ENCODE data around the gene CARS2.
"Not testable (repeated sequence)": the region's sequence is repeated elsewhere in the genome, so short reads cannot be mapped to it uniquely, and the experiment has no call there.

CARS2 gene

DNA sequence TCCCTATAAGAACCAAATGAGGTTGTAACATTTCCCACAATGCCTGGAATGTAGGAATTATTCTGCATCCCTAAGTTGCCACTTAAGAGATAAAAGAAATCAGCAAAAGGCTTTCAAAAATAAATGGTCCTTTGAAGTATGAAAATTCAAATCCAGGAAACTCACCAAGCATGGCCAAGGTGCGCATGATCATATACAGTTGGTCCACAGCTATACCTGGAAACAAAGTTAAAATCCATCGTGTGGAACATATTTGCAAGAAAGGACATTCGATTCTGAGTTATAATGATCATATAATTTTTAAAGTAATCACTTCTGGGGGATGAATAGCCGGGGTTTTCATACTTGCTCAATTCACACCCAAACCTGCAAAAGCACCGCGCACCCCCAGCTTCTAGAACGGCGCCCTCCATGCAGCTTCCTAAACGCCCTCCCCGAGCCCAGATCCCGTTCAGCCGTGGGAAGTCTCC lies 525 bp downstream of the CARS2 start:
- no peak for DNase-seq

DNA sequence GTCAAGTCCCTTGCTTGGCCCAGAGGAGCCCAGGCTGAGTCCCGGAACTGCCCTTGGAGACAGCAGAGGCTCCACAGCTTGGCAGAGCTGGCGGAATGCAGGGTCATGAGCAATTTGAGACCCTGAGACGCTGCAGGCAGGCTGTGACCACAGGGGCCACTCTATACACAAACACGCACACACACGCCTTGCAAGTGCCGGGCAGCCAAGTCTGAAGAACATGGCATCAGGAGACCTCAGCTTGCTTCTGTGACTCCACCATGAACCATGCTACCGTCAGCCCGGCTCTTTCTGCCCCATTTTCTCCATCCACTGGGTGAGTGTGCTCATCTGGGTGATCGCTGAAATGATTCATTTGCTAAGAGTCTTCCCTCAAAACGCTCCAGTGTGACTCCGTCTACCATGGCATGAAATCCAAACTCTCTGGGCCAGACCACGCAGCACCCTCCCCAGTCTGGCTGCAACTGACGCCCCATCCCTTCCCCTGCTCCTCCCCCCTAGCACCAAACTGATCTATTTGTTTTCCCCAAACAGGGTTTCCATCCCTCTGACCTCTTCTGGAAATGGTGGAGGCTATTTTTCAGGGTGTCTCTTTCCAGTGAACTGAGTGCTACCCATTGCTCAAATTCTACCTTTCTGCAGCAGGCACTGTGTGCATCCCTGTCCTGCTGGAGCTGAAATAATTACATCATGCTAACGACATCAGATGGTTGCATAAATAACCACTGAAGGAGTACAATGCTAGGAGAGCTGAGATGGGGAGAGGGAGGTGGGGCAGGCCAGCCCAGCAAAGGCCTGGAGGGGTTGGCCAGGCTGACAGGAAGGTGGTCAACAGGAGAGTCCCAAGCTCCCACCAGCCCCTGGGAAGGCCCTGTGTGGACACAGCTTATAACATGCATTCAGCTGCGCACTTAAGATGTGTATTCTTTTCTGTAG lies 3.1 kb downstream of the CARS2 start:
- DNase-seq, result no peak

DNA sequence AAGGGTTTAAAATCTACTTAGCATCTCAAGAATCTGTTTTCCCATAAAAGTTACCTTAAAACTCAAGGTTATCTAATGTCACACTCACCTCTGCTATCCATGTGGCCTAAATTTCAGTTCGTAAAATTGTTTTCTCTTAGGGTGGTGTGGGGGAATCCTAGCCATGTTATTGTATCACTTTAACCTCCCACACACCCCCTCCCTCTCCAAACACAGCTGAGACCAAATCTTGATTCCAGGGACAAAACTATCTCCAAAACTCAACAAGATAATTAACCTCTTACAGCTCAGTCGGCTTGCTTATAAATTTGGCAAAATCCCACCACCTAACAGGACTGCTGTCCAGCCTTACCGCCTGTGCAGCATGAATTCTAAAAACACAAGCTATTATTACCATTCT lies 3.8 kb downstream of the CARS2 start:
- no peak for DNase-seq

DNA sequence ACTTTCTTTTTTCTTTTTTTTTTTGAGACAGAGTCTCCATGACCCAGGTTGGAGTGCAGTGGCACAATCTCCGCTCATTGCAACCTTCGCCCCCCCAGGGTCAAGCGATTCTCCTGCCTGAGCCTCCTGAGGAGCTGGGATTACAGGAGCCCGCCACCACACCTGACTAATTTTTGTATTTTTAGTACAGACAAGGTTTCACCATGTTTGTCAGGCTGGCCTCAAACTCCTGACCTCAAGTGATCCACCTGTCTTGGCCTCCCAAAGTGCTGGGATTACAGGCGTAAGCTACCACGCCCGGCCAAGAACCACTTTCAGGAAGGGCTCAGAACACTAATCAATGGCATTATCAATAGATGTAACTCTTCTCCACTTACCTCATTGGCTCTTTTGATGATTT lies 4.9 kb downstream of the CARS2 start:
- not testable (repeated sequence) for DNase-seq

DNA sequence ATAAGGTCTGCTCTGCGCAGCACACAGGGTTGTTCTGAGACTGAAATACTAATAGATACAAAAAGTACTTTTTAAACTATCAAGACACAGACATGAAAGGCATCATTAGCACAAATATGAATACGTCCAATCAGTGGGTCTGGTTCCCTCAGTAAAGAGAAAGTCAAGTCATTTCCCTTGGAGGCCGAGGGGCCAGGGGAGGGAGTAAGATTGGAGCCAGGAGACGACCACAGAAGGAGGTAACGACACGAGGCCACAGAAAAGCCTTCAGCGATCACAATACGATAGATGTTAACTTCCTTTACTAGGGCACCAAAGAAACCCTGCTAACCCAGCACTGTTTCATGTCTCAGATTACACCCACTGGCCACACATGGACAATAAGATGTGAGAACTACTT lies 5.3 kb downstream of the CARS2 start:
- no peak for DNase-seq

DNA sequence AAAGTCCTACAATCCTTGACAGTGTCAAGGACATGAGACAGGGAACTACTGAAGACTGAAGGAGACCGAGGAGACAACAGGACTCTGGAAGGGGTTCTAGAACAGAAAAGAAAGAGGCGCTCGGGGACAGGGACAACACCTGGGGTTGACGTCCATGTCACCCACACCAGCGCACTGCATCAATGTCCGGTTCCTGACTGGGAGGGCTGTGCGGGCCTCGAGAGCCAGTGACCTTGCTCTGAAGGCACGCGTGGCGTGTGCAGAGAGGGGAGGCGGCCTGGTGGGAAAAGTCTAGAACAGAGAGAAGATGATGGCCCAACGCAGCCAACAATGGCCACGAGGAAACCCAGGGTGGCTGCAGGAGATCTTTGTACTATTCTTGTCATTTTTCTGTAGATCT lies 5.7 kb downstream of the CARS2 start:
- no peak for DNase-seq

DNA sequence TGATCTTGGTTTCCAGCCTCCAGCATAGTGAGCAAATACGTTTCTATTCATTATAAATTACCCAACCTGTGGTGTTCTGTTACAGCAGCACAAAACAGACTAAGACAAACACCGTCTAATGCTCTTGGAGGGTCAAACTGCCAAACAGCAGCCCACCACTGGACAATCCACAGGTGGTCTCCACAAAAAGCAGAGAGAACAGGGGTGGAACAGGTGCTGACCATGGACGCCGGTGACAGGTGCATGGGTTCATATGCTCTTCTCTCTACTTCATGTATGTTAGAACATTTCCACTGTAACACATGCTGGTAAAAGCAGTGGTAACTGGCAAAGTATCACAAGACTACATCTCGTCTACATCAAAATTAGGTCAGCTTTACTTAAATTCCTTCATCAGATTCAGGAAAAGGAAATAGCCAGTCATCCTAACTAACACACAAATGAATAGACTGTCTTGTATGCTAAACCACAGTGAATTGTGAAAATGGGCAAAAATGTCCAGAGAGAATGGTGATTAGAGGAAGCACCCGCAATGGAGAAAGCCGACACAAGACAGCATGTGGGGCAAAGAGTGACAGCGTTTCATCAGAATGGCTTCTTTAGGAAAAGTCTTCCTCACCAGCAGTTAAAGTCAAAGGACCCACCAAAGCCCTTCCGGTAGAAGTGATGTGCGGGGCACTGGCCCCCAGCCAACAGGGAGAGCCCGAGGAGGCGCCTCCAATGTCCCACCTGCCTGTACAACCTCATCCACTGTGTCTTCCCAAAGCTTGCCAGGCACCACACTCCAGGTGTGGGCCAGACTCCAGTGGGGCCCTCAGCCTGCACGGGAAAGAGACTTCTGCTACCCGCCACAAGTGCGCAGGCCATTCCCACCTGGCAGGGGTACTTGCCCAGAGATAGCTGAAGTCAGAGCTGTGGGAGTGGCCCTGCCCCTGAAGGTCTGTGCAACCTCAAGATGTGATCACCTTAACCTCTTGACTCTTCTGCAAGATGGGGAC lies 6.5 kb downstream of the CARS2 start:
- DNase-seq, result no peak

DNA sequence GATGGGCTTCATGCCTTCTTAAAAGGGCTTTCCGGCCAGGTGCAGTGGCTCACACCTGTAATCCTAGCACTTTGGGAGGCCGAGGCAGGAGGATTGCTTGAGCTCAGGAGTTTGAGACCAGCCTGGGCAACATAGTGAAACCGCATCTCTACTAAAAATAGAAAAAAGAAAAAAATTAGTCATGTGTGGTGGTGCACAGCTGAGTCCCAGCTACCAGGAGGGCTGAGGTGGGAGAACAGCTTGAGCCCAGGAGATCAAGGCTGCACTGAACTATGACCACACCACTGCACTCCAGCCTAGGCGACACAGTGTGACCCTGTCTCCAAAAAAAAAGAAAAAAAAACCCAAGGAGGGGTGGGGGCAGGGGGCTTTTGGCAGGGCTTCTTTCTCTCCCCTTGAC lies 7.2 kb downstream of the CARS2 start:
- DNase-seq, result no peak

DNA sequence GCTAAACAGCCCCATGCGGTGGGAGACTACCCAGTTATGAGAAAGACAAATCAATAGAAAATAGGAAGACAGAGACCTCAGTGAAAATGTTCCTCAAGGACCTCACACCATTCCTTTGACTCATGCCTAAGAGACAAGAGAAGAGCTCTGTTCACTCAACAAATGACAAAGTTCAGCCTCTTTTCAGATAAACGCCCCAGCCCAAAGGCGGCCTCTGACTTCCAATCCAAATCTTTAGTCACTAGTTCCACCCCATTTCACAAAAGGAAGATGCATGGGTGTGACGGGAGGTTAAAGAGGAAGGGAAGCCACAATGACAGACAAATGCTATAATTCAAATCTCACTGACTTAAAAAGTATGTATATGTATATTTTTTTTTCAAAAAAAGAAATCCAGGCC lies 8.1 kb downstream of the CARS2 start:
- no peak for DNase-seq

DNA sequence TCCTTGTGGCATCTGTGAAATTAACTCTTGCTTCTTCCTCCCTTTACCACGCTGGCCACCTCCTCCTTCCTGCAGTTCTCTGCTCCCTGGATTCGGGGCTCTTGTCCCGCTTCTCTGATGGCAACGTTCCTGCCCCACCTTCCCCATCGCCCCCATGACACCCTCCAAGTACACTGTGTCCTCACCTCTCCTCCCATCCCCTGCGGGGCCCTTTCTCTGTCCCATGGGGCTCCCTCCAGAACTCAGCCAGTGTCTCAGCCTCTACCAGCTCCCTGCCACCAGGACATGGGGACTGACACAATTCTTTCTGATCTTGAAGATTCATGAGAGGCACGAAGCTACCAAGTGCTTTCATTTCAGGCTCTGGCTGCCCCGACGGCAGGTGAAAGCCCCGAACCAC lies 9.1 kb downstream of the CARS2 start:
- DNase-seq, result no peak

DNA sequence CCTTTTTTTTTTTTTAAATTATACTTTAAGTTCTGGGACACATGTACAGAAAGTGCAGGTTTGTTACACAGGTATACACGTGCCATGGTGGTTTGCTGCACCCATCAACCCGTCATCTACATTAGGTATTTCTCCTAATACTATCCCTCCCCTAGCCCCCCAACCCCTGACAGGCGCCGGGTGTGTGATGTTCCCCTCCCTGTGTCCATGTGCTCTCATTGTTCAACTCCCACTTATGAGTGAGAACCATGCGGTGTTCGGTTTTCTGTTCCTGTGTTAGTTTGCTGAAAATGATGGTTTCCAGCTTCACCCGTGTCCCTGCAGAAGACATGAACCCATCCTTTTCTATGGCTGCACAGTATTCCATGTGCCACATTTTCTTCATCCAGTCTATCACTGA lies 10.1 kb downstream of the CARS2 start:
- DNase-seq, result not testable (repeated sequence)

DNA sequence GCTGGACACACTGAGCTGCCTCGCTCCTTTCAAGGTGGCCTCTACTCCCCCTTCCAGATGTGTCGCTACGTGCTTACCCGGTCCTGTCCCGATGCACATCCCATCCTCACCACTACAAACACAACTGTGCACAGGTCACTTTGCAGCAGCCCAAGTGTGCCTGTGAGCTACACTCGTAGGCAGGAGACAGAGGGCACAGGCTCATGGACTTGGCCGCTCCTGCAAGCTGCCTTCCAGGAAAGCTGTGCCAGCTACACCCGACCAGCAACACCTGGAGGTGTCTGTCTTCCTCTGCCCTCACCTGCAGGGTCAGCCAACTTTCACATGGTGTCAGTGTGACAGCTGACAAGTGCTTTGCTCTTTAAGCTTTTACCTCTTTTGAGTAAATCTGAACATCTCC lies 15.4 kb downstream of the CARS2 start:
- no peak for DNase-seq

DNA sequence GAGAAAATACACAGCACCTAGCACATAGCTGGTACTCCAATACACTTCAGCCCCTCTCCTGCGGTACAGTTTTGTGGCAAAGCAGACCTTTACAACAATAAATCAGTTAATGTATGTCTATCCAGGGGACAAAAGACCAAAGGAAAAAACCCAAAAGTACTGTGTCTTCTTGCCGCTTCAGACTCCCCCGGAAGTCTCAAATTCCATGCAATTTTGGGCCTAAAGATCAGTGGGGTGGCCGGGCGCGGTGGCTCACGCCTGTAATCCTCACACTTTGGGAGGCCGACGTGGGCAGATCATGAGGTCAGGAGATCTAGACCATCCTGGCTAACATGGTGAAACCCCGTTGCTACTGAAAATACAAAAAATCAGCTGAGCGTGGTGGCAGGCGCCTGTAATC lies 16.2 kb downstream of the CARS2 start:
- no peak for DNase-seq

DNA sequence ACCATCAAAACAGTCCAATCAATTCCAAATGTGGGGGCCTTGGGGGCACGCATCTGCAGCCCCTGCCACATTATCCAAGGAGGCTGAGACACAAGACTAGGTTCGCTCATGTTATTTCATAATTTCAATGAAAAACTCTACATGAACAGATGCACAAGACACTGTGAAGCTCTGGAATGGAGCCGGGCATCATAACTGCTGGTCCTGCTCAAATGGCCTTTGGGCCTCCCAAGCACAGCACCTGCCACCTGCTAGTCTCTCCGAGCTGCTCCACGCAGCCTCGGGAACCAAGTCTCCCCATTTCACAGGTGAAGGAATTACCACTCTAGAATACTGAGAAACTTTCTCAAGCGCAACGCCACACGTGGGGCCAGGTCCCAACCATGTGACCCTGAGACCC lies 16.9 kb downstream of the CARS2 start:
- DNase-seq, result no peak

DNA sequence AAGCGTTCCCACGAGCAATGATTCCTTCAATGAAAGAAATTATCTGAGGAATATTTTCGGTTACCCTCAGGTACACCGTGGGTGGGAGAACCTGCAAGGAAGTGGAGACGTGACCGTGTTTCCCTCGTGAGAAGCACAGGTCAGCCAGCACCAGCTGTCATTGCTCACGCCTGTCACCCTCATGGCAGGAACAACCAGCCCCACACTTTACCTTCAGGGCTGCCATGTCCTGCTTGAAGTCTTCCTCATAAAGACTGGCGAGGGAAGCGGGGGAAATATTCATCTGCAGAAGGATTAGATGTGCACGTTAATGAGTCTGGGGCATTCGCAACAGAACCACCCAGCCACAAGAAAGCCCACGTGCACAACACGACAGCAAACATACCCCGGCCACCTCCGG lies 18.2 kb downstream of the CARS2 start:
- DNase-seq, result no peak

DNA sequence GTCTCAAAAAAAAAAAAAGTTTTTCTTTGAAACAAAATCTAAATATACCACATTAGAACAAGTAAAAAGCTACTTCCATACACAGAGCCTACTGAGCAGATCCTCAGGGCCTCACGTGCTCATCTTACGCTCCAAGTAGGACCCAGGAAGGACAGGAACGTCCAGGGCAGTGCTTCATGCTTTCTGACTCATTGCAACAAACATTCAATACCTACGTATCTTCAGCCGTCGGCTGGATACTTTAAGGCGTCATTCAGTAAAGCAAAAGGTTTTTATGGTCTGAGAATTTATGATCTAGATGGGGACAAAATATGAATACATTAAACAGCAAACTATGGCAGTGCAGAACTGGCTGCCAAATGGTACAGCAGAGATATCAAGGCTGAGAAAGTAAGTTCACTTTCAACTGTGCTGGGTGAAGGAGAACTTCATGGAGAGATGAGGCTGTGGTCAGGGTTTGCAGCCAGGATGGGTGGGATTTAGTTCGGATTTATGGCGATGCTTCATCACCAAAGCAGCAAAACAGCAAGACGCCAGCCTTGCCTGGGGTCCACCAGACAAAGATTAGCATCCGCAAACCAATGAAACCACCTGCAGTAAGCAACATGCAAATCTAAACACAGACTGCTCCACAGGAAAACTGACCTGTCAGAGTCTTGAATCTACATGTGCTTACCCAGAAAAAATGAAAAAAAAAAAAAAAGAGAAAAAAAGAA lies 20.5 kb downstream of the CARS2 start:
- no peak for DNase-seq

DNA sequence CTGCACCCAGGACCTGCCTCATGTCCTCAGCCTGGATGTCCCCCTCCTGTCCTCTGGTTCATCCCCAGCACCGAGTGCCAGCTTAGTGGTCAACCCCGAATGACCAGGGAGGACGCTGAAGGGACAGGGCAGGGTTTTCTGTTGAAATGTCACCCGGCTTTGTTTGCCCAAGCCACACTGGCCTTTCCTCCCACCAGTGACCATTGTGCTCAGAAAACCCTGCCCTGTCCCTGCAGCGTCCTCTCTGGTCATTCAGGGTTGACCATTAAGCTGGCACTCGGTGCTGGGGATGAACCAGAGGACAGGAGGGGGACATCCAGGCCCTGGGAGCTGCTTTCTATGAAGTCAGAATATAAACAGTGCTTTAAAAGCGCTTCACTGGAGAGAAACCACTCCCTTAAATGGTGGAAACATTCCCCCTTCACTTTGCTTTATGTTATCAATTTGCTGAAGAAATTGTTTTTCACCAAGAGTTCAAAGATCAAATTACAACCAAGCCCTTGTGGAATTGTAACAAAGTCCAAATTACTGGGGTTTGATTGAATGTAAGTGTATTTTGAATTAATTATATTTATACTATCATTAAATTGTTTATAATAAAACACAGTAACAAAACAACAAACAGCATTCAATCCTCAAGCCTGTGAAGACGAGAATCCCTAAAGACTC lies 21.4 kb downstream of the CARS2 start:
- DNase-seq, result no peak

DNA sequence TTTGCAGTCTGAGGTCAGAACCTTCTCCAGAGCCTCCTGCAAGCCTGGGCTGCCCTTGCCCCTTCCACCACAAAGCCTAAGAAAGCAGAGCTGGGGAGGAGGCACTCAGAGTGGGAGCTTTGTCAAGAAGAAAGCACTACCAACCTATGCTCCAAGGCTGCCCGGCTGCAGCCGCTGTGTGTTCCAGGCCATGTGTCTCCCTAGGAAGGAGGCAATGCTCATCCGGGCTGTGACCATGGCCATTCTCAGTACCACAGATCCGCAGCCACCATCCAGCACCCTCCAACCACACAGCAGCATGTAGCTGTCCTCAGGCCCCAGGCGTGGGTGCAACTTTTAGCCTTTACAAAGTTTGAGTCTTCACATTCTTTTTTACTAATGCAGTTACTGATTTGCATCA lies 22.0 kb downstream of the CARS2 start:
- no peak for DNase-seq

DNA sequence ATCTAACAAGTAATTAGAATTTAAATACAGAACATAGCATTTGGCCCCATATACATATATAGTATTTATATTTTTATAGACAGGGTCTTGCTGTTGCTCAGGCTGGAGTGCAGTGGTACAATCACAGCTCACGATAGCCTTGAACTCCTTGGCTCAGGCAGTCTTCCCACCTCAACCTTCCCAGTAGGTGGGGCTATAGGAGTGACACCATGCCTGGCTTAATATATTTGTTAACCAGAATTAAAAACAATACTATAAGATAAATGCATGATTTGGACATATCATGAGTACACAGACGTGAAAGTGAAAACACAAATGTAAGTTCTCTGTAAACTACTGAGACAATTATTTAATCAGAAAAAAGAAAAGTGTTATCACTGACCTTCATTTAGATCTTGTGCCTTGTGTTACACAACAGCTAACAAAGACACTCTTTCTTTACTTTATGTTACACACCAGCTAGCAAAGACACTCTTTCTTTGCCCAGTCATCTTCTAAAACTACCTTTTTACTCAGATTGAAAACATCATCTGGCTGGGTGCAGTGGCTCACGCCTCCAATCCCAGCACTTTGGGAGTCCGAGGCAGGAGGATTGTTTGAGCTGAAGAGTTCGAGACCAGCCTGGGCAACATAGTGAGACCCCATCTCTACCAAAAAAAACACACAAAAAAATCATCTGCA lies 22.6 kb downstream of the CARS2 start:
- DNase-seq, result no peak

DNA sequence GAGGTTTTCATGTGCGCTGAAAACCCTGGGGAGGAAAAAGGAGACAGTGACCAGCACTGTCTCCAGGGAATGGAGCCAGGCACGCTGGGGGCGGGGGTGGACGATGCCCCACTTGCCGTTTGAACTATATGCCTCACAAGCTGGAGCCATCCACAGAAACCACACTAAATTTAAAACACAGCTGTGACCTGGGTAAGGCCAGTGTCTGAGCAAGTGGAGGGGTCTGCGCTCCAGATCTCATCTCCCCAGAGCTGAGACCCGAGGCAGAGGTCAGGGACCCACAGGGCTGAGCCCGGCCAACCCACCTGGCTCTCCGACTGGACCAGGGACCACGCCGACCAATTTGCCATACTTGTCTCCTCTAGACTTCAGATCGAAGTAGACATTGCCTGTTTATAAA lies 23.2 kb downstream of the CARS2 start:
- DNase-seq, result no peak

DNA sequence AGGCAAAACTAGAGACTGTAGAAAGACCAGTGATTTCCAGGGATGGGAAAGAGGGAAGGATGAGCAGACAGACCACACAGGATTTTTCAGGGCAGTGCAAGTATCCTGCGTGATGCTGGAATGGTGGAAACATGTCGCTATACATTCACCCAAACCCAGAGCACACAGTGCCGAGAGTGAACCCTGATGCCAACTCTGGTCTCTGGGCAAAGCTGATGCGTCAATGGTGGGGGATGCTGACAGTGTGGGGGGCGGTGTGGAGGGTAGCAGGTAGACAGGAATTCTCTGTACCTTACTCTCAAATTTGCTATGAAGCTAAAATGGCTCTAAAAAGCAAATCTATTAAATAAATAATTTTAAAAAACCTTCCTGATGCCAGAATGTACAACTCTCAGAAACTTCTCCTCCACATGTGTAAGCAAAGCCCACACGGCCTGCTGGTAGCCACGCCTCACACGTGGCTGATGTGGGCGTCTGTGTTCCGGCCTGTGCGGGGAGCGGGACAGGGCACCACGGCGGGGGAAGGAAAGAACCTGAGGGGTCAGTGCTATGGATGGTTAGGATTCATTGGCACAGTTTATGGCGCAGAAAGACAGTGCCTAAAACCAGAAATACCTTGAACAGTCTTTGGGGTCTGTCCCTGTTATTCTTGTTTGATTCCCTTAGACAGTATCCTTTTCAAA lies 23.9 kb downstream of the CARS2 start:
- no peak for DNase-seq

Data from SW 1271 (cell line).